Measurements from ENCODE around the gene TGOLN2.

DNA sequence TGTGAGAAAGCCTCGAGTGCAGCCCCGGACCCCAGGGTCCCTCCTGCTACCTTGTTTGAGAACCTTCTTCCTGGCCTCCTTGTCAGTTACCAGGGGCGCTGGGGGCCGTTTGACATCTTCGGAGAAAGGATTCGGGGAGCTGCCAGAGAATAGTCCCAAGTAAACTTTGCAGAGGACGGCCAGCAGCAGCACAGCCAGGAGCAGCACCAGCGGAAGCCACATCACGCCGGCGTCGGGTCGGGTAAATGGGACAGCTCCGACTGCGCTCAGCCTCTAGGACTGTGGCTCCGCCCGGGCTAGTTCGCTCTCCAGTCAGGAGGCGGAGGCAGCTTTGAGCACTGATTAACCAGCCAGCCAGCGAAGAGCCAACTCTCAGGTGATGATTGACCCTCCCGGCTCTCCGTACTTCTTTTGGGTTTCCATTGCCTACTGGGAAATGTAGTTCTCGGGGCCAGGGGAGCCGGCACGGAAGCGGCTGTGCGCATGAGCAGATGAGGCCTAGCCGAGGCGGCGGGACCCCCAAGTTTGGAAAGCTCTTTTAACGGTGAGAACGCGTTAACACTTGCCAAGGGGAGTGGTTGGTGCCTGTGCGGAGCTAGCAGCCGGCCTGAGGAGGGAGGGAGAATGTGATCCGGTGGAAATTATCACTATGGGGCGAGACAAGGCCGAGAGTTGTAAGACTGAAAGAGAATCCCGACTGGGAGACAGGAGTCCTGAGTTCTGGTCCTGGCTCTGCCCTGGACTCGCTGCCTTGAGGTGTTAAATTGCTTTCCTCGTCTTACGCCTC lies 26.7 kb upstream of the TGOLN2 start, which contains the start of the genes ELMOD3 and RETSAT:
- peak; percentile 77 to 91 for TF ChIP-seq POLR2A (IDR thresholded peaks at IDR 0.05)
- TF ChIP-seq, protein P1, sequence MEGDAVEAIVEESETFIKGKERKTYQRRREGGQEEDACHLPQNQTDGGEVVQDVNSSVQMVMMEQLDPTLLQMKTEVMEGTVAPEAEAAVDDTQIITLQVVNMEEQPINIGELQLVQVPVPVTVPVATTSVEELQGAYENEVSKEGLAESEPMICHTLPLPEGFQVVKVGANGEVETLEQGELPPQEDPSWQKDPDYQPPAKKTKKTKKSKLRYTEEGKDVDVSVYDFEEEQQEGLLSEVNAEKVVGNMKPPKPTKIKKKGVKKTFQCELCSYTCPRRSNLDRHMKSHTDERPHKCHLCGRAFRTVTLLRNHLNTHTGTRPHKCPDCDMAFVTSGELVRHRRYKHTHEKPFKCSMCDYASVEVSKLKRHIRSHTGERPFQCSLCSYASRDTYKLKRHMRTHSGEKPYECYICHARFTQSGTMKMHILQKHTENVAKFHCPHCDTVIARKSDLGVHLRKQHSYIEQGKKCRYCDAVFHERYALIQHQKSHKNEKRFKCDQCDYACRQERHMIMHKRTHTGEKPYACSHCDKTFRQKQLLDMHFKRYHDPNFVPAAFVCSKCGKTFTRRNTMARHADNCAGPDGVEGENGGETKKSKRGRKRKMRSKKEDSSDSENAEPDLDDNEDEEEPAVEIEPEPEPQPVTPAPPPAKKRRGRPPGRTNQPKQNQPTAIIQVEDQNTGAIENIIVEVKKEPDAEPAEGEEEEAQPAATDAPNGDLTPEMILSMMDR (IDR thresholded peaks at IDR 0.05), result no peak
- peak; percentile 81 to 95 (median 94) for TF ChIP-seq POLR2AphosphoS5 (IDR thresholded peaks at IDR 0.05)
- no peak for TF ChIP-seq EP300 (IDR thresholded peaks at IDR 0.05)
